CMK (cell line): Measurements from ENCODE around the gene REEP1.
A peak's percentile ranks its signal among the peaks of the same experiment; 100 is the strongest.
"Not testable (repeated sequence)": the region's sequence is repeated elsewhere in the genome, so short reads cannot be mapped to it uniquely, and the experiment has no call there.

Experiments
- DNase-seq: peaks from one replicate; pipeline ENCODE4 v3.0.0-alpha.2; 2010; ENCODE audit warnings: low read depth

REEP1 gene

DNA sequence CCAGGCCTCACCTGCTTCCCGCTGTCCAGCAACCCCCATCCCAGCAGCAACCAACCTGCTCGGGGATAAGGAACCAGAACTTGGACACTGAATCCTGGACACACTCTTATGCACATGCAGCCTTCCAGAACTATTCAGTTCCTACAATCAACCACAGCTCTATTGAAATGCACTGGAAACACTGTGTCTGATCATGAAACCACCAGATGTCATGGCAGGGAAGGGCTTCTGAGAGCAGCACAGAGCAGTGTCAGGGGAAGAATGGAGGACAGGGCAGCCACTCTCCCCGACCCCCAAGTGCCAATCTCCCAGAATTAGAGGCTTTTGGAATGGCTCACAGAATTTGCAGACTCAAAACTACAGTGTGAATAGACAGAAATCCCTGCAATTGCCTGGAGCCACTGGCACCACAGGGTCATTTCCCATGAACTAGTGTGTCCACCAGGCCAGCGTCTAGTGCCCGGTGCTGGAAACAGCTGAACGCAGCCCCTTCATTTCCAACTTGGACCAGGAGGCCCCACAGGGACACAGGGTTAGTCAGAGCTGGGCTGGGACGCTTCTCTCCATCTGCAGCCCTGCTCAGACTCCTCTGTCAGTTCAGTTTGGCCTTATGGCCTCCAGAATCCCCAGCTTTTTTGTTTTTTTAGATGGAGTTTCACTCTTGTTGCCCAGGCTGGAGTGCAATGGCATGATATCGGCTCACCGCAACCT is 112.6 kb downstream of the REEP1 start:
- DNase-seq: no peak

DNA sequence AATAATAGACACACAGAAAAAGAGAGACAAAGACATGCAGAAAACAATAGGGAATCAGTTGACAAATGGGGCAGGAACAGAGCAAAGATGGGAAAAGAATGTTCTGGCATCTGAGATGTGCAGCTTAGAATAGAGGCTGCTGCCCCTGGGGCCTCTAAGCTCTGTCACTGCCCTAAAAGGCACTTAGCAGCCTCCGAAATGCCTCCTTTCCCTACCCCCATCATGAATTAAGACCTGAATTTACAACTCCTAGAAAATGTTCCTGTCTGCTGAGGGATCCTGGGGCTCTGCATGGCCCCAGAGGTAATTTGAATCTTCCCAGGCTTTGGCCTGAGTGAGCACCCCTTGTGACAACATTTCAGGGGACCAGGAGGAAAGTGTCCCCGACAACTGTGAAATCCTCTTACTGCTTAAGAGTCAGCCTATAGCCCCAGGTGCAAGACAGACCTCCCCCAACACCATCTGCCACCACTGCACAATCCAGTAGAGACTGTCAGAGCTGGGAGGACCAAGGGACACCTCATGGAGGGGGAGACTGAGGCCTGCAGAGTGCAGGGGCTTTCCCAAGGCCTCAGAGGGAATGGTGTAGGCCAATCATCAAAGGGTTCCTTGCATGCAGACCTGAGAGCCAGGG is 113.4 kb downstream of the REEP1 start:
- DNase-seq: no peak

DNA sequence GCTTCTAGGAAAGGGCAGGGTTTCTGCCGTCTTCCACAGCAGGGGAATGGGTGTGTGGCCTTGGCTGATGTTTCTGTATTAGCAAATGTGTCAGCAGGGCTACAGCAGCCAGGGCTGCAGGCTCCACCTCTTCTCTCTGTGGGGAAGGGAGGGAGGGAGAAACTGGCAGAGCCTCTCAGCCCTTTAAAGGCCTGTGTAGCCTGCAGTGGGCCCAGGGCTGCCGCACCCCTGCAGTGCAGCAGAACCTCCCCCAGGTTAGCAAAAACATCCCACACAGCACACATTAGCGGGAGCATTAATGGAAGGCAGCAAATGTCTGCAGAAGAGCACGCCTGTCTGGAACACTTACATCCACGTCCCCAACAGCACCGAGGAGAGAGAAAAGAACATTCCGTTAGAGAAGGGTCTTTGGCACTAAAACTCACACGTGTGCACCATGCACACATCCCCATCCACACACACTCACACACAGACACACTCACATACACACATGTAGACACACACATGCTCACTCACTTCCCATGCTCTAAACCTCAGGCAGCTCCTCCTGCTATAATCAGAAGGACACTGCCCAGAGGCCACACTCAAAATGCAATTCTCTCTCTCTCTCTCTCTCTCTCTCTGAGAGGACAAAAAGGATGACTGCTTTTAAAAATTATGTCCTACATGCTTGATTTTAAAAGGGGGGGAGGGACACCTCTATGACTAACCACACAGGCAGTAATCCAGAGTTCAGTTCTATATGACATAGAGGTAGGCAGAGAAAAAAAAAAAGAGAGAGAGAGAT is 114.1 kb downstream of the REEP1 start:
- DNase-seq: no peak

DNA sequence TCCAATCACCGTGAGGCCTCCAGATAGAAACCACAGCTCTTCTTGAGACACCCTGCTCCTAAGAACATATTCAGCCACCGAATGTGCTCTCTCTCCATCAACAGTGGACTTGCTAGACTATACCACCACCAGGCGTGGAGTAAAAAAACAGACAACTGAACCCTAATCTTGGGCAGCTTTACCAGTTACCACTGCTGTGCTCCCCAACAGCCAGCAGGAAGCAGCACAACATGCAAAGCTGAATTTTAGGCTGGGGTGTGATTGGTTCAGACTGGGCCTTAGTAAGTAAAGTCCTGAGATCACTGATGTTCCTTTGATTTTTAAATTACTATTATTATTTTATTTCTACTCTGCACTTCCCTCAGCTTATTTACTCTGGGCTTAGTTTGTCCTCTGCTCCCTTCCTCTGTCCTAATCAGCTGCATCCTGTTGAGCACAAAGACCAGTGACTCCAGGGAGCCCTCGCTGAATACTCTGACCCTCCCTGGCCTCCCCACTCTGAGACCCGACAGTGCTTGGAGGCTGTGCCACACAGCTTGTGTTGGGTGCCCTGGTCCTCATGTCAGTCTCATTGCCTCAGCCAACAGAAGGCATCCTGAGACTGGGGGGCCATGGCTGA is 116.3 kb downstream of the REEP1 start:
- peak; percentile 76 for DNase-seq

DNA sequence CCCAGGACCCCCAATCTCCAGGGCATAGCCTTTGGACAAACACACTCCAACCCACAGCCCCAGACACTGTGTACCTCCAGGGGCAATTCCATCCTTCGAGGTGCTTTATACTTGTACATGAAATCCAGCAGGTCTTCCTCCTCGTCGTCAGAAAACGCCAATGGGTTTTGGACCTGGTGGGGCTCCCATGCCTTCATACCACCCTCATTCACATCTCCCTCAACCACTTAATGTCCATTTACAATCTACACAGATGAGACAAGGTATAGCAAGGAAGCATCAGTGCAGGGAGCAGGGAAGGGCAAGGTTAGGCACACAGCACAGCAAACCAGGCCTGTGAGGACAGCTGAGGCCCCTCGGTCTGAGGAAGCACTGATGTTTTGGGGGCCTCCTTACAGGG is 117.5 kb downstream of the REEP1 start:
- no peak for DNase-seq

DNA sequence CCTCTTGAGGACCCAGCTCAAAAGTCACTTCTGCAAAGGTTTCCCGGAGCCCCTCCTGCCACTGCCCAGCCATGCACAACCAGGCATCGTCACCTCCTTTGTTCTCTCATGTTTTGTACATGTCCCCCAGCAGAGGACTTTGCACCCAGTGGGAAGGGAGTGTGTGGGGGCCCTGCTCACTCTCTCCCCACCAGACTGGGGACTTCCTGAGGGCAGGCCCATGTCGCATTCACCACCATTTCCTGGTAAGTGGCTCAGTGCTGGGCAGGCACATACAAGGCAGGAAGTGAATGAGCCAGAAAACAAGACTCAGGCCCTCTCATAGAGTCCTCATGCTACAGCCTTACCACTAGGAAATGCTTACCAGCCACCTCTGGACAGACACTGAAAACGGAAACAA is 119.3 kb downstream of the REEP1 start:
- no peak for DNase-seq

DNA sequence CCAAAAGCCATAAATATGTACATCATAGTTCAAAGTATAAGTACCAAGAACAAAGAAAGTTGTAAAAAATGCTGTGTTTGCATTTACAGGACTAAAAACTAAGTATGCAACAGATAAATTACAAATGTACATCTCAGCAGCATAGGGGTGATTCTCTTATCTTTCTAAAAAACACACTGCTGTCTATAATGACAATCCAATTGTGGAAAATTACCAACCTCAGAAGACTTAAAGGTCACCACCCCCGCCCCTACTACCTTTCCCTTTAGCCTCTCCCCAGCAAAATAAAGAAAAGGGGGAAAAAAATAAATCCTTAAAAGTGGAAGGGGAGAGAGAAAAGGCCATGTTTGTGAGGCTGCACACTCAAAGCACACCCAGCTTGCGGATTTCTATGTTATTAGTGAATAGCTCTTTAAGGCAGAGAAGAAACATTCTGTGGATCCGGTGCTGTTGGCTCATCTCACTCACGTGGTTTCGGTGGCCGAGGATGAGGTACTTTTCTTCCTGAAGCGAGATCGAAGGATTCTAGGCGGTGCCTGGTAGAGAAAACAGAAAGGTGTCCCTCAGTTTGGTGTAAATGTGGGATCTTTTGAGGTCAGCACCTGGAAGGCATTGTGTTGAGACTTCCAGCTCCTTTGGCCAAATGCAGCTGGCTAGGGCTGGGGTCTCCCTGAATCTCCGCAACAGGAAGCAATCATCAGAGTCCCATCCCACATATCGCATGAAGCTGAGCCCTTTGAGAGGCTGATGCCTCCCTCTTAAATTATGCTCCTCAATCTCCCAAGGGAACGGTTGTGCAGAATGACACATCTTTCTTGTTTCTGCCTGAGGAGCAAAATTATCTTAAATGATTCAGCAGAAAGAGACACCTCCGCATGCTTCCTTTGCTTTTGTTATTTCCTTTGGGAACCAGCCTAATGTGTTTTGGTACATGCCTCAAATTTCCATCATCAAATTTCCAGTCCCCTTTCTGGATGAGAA is 120.6 kb downstream of the REEP1 start:
- DNase-seq: no peak

DNA sequence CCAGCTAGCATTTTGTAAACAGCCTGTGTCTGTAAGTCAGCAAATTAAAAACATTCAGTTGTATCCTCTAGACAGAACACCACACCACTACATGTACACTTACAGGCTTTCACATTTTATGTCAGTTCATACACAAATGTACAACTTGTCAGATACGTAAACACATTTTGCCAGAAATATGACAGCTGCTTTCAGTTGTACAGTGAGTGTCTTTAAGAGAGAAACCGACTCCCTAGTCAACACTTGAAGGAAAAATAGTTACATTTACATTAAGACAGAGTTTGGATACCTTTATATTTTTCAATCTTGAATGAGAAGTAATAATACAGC is 123.0 kb downstream of the REEP1 start:
- no peak for DNase-seq

DNA sequence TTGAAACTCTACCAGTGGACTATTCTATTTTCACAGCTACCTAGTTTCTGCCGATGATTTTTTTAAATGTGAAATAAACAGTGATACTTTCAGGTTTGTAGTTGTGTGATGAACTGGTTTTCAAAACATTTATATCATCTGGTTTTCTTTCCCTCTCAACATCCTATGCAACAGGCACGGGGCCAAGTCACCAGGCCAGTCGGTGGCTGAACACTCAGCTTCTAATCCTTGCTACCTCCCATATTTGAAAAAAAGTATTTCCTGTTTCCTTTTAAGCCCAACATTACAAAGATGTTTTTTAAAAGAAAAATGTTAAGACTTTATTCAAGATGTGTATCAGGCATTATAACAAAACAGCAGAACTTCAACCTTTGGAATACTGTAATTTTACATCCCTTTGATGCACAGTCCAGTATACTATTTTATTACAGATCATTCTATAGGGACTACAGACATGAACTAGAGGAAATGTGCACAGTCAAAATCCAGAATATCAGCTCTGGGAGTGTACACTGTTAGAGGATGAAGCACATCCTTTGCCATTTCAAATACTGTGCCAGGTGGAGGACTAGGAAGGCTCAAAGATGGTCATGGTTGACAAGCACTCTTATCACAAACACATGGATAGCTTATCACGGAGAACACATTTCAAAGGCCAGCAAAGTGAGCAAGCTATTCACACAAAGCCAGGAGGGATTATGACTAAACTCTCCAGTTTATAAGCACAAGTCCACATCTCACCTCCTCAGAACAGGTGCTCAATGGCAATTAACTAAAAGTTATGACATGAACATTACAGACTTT is 123.5 kb downstream of the REEP1 start:
- DNase-seq: peak; percentile 73

DNA sequence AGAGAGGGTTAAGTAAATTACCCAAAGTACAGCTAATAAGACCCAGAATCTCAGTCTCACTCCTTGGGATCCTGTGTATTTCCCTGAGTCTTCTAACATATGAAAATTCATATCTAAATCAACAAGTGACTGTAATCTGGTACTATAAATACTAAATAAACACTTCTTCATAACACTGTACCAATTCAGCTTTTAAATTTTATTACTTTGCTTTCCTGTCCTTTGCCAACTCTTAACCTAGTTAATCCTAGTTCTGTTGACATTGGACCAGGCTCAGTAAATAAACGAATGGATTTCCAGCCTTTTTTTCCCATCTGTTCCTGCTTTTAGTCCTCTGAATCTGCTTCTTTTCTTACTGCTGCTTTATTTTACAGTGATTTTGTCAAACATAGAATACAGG is 124.4 kb downstream of the REEP1 start:
- no peak for DNase-seq

DNA sequence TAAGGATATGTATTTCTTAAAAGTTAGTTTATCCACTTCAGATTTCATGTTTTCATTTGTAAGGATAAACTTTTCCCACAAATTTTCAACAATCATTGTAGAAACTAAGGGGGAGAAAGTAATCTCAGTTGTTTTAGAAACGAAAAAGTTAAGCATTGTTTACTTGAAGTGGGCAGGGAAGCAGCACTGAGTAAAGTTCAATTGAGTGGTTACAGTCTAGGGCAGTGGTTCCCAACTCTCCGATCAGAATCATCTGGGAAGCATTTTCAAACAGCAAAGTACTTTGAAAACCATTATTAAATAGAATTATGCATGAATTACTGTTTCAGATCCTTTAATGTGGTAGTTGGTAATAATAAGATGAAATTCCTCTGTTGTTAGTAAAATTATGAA is 125.6 kb downstream of the REEP1 start:
- no peak for DNase-seq

DNA sequence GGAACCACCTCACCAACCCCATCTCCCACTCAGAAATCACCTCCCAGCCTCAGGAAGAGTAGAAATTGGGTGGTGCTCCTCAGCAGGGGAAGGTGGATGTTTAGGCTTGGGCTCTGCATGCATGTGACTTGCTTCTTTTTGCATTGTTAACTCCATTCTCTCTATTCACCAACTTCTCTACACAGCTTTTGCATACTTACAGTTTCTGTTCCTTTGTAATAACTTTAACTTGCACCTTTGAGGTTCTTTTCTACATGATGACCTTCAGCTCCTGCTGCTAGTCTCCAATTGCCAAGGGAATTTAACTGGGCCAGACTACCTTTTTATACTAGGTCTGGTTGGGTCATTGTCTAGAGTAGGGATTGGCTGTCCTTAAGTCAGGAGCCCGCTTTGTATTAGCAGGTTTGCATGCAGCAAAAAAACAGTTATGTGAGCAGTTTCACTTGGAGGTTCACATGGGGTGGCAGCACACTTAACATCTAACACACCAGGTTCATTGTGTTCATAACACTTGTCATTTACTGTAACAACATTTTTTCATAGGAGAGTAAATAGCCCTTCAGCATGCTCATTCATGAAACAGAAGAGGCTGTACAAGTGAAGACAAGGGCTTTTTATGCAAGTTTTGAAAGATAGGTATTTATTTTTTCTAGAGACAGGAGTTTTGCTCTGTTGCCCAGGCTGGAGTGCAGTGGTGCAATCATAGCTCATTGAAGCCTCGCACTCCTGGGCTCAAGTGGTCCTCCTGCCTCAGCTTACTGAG is 126.2 kb downstream of the REEP1 start:
- no peak for DNase-seq

DNA sequence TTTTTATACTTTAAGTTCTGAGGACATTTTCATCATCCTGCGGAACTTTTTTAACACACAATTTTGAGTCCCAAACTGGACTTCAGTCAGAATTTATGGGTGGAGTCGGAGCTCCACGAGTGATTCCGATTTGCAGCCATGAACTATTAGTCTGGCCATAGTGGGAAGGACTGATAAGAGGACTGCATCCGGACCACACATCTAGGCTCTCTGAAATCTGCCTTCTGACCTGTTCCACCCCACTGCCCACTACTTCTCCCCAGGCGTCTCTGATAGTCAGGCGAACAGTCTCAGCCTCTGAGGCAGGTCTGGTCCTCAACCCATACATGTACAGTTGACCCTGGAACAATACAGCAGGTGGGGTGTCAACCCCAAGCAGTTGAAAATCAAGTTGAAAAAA is 133.0 kb downstream of the REEP1 start:
- DNase-seq: peak; percentile 85

DNA sequence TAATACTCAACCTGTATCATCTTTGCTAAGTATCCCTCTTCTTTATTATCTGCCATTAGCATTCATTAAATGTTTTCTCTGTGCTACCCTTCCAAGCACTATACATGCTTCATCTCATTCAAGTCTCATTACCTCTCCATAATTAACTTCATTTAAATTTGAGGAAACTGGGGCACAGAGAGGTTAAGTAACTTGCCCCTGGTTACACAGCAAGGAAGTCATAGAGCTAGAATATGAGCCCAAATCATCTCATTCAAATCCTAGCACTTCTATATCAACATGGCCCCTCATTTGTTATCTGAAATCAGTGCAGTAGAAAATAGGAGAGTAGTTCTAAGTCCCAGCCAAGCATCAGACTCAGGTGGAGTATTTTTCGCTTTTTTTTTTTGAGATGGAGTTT is 133.8 kb downstream of the REEP1 start:
- no peak for DNase-seq

DNA sequence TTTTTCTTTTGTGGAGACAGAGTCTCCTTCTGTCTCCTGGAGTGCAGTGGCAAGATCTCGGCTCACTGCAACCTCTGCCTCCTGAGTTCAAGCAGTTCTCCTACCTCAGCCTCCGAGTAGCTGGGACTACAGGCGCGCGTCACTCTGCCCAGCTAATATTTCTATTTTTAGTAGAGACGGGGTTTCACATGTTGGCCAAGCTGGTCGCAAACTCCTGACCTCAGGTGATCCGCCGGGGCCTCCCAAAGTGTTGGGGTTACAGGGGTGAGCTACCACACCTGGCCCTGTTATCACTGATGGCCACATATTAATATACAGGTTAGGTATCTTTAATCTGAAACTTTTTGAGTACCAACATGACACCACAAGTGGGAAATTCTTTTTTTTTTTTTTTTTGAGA is 134.7 kb downstream of the REEP1 start:
- DNase-seq: no peak

DNA sequence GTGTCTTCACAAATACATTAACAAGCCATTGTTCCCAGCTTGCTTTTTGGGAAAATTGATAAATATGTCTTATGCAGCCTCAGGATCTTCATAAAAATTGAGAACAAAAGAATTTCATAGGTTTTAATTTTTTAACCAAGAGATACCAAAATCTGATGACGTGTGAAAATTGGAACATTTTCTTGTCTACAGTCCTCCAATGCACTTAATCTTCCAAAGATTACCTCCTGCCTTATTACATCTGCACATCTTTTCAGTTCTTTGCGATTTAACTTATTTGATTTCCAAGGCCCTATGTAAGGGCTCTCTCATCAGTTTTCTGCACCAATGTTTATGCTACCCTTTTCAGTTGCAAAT is 135.1 kb downstream of the REEP1 start:
- no peak for DNase-seq

DNA sequence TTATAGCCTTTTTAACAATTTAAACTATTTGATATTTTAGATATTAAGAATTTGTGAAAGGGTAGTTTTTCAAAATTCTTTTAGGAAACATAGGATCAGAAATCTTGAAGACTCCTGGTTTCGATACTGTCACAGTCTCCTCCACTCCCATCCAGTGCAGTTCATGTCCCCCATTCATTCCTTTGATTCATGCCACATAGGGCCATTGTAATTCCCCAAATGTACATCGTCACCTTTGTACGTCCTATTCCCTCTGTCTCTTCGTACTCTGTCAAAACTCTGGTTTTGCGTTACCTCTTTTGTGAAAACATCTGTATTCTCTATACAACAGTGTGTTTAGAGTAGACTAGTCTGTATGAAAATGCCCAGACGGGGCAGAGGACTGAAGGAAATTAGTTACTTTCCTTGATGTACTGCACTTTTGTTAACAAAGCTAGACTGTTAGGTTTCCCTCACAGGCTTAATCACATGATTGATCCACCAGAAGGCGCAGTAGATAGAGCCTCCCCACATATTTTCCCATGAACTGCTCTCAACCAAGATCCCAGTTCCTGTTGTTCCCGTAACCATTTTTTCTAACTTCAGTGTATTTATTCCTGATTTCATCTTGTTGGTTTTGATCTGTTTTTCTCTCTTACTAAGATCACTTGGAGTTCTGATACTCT is 135.6 kb downstream of the REEP1 start:
- no peak for DNase-seq

DNA sequence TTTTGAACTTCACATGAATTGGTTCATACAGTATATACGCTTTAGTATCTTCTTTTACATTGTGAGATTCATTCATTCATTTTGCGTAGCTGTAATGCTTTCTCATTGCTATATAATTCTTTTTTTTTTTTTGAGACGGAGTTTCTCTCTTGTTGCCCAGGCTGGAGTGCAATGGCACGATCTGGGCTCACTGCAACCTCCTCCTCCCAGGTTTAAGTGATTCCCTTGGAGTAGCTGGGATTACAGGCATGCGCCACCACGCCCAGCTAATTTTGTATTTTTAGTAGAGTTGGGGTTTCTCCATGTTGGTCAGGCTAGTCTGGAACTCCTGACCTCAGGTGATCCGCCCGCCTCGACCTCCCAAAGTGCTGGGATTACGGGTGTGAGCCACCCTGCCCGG is 136.9 kb downstream of the REEP1 start:
- not testable (repeated sequence) for DNase-seq

DNA sequence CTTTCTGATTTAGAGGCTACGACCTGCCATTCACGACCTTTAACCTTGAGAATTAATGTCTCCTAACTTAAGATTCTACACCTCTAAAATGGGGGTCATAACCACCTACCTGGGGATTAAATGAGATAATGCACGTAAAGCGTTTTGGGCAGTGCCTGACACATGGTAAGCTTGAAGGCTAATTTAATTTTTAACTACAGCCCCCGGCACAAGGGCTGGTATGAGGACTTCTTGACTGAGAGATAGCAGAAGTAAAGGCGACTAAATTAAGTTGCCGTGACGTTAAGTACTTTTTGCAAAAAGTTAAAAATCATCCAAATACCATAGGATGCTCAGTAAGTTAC is 137.6 kb downstream of the REEP1 start:
- DNase-seq: no peak
